ENCODE measurements around the gene TOP1. TPM values are rescaled to one million over a fixed set of nuclear protein-coding genes. Genes with fewer than 3 reads are reported as not detected.

Gene TOP1
- total RNA-seq, 4 donors from 2014 or later, result 9.4 to 13.6 (median 12.2) TPM

- Histone ChIP-seq H3K4me3 (peak overlapping the region; percentile 21 to 47 (median 30)), H3K27me3 (no peaks in the 10 kb centered on the region), H3K9me3 (no peaks in the 10 kb centered on the region), H3K4me1 (peaks cover 84 to 92% of the 10 kb centered on the region in 2 donors), H3K36me3 (no peaks in the 10 kb centered on the region), H3K27ac (peak overlapping the region in 3 of 4 donors; percentile 49 to 66 (median 57))
- DNase-seq (no peak), ATAC-seq (peak; percentile 25 to 51)
- no peak for TF ChIP-seq POLR2A (IDR thresholded peaks at IDR 0.05)
- in situ Hi-C loops (cut with MboI; ENCODE audit: low sequenced_read_pairs in 4 of 4), result no loop called here
- intact Hi-C loops (cut with DNase I; ENCODE audit: low total_unique reads), result no loop called here
These were observed 19.3 kb downstream of the TOP1 start for GRCh38 chr20:41047975-41048305.

DNA sequence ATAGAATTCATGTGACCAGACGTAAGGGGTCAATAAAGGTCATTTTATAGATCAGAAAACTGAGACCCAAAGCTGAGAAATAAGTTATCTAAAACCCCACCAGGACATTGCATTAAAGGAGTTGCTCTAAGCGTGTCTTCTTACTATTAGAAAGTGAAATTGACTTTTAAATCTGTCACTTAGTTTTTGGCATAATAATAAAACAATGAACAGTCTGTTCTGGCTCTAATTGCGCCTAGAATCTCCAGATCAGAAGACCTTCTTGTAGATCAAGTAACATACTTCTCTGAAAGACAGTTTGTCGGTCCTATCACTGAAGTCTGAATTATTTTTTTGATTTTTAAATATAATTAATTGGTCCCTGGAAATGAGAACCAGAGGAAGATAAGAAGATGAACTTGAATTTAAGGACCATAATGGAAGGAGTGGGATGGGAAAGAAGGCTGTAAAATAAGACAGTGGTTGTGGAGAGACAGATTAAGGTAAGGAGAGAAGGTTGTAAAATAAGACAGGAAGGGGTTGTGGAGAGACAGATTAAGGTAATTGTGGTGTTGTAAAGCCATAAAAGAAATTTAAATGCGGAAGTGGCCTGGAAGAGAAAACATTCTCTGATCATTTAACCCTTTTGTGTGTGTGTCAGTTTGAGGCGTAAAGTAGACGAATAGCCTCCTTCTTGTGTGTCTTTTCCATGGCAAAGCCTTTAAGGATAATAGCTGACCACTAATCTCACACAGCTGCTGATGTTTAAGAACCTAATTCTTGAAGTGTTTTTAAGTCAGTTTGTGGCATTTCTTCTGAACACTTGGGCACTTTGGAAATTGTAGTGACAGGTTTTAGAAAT, 20.1 kb downstream of the TOP1 start:
- no peak for DNase-seq
- H3K4me3 ChIP-seq, result peak overlapping the region; percentile 21 to 47 (median 30)
- ATAC-seq, result no peak
- no peaks in the 10 kb centered on the region for H3K9me3 ChIP-seq
- H3K27ac ChIP-seq, result peak overlapping the region in 3 of 4 donors; percentile 49 to 66 (median 57)
- H3K36me3 ChIP-seq, result no peaks in the 10 kb centered on the region
- intact Hi-C loops (cut with DNase I; ENCODE audit: low total_unique reads) (no loop called here), in situ Hi-C loops (cut with MboI; ENCODE audit: low sequenced_read_pairs in 4 of 4) (no loop called here)
- peaks cover 92% of the 10 kb centered on the region in 2 donors for H3K4me1 ChIP-seq
- no peaks in the 10 kb centered on the region for H3K27me3 ChIP-seq
- TF ChIP-seq POLR2A (IDR thresholded peaks at IDR 0.05), result no peak
- TF ChIP-seq, protein P1, sequence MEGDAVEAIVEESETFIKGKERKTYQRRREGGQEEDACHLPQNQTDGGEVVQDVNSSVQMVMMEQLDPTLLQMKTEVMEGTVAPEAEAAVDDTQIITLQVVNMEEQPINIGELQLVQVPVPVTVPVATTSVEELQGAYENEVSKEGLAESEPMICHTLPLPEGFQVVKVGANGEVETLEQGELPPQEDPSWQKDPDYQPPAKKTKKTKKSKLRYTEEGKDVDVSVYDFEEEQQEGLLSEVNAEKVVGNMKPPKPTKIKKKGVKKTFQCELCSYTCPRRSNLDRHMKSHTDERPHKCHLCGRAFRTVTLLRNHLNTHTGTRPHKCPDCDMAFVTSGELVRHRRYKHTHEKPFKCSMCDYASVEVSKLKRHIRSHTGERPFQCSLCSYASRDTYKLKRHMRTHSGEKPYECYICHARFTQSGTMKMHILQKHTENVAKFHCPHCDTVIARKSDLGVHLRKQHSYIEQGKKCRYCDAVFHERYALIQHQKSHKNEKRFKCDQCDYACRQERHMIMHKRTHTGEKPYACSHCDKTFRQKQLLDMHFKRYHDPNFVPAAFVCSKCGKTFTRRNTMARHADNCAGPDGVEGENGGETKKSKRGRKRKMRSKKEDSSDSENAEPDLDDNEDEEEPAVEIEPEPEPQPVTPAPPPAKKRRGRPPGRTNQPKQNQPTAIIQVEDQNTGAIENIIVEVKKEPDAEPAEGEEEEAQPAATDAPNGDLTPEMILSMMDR (IDR thresholded peaks at IDR 0.05 in 4 of 5, conservative IDR thresholded peaks at IDR 0.05 in 1 of 5), result no peak

DNA sequence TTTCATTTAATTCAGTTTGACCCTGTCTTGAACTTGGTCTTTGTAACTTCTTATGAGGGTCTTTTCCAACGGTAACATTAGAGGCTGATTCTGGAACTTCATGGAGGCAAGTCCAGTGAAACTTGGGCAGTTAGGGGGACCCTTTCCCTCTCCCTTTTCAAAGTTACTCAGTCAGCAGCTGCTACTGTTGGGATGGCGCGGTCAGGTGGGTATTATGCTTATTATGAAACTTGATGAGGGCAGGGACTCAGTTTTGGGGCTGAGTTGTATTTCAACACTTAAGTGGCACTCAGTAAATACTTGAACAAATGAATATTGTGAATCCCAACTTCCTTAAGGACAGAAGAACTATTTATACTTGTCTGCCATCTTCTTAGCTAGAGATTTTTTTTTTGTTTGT, 20.8 kb downstream of the TOP1 start:
- in situ Hi-C loops (cut with MboI; ENCODE audit: low sequenced_read_pairs in 4 of 4) (no loop called here), intact Hi-C loops (cut with DNase I; ENCODE audit: low total_unique reads) (no loop called here)
- no peak overlapping the region for H3K4me3 ChIP-seq
- H3K27me3 ChIP-seq, result no peaks in the 10 kb centered on the region
- peaks cover 93 to 96% of the 10 kb centered on the region in 2 donors for H3K4me1 ChIP-seq
- DNase-seq, result no peak
- TF ChIP-seq POLR2A (IDR thresholded peaks at IDR 0.05), result no peak
- TF ChIP-seq, protein P1 (IDR thresholded peaks at IDR 0.05 in 4 of 5, conservative IDR thresholded peaks at IDR 0.05 in 1 of 5), result no peak
- no peaks in the 10 kb centered on the region for H3K36me3 ChIP-seq
- peak in 1 of 2 donors; percentile 14 for ATAC-seq
- H3K9me3 ChIP-seq, result no peaks in the 10 kb centered on the region
- peak overlapping the region in 2 of 4 donors; percentile 4 to 66 for H3K27ac ChIP-seq

- H3K4me1 ChIP-seq, result peaks cover 90 to 99% of the 10 kb centered on the region in 2 donors
- no peak overlapping the region for H3K4me3 ChIP-seq
- no peak overlapping the region for H3K27ac ChIP-seq
- in situ Hi-C loops (cut with MboI; ENCODE audit: low sequenced_read_pairs in 4 of 4), result no loop called here
- TF ChIP-seq, protein P1 (IDR thresholded peaks at IDR 0.05 in 4 of 5, conservative IDR thresholded peaks at IDR 0.05 in 1 of 5), result no peak
- TF ChIP-seq POLR2A (IDR thresholded peaks at IDR 0.05), result no peak
- H3K9me3 ChIP-seq, result no peaks in the 10 kb centered on the region
- H3K36me3 ChIP-seq, result no peaks in the 10 kb centered on the region
- intact Hi-C loops (cut with DNase I; ENCODE audit: low total_unique reads), result no loop called here
- DNase-seq, result no peak
- no peaks in the 10 kb centered on the region for H3K27me3 ChIP-seq
- ATAC-seq, result no peak
These were observed 21.9 kb downstream of the TOP1 start for GRCh38 chr20:41050361-41051008.
